HAP-1 (cell line): Measurements from ENCODE around the gene PMF1.

Experiments
- DNase-seq, 2 experiments: peaks; one replicate each; pipeline ENCODE4 v3.0.0-alpha.2; 2016 to 2020; ENCODE audit warnings: low spot score in 2 of 2
- H3K27me3 ChIP-seq: fragments of 250-450 bp; sonication (Bioruptor Pico); 2 replicates; pipeline ENCODE4 v1.5.1; 2020; ENCODE audit warnings: low read depth, mild to moderate bottlenecking, moderate library complexity
- H3K36me3 ChIP-seq: fragments of 250-450 bp; sonication (Bioruptor Pico); replicated peaks from 2 replicates; pipeline ENCODE4 v1.5.1; 2020; ENCODE audit warnings: mild to moderate bottlenecking
- H3K4me1 ChIP-seq: fragments of 250-450 bp; sonication (Bioruptor Pico); 2 replicates; pipeline ENCODE4 v1.5.1; 2020; ENCODE audit warnings: mild to moderate bottlenecking
- H3K4me3 ChIP-seq: fragments of 250-450 bp; sonication (Bioruptor Pico); 2 replicates; pipeline ENCODE4 v1.5.1; 2020; ENCODE audit warnings: mild to moderate bottlenecking, moderate library complexity
- H3K9me3 ChIP-seq: fragments of 250-450 bp; sonication (Bioruptor Pico); 2 replicates; pipeline ENCODE4 v1.5.1; 2020; ENCODE audit warnings: mild to moderate bottlenecking, moderate library complexity
- in situ Hi-C: fragments of 300-500 bp; cut with MboI; formaldehyde crosslinking; loops from 3 replicates; pipeline ENCODE4 v1.14.3; 2020; ENCODE audit warnings: low sequenced_read_pairs, inconsistent platforms, mixed read lengths

PMF1 gene

GRCh38 chr1:156248323-156248683 is 35.5 kb downstream of the PMF1 start:
- H3K36me3 ChIP-seq = peaks cover 38% of the 10 kb centered on the region
- in situ Hi-C loops = no loop called here
- H3K4me1 ChIP-seq = no peaks in the 10 kb centered on the region; the same call in 1 of the 2 replicates
- no peak for DNase-seq
- H3K9me3 ChIP-seq = no peaks in the 10 kb centered on the region
- H3K4me3 ChIP-seq = no peak overlapping the region
- peaks cover 7% of the 10 kb centered on the region; the same call in 1 of the 2 replicates for H3K27me3 ChIP-seq

- peaks cover 51% of the 10 kb centered on the region for H3K36me3 ChIP-seq
- in situ Hi-C loops = no loop called here
- peaks cover 7% of the 10 kb centered on the region; the same call in 1 of the 2 replicates for H3K27me3 ChIP-seq
- no peak for DNase-seq
- H3K4me3 ChIP-seq = no peak overlapping the region
- H3K9me3 ChIP-seq = no peaks in the 10 kb centered on the region
- H3K4me1 ChIP-seq = no peaks in the 10 kb centered on the region; the same call in 1 of the 2 replicates
Observed at GRCh38 chr1:156249593-156249992, 36.8 kb downstream of the PMF1 start.

- Histone ChIP-seq H3K4me3 (no peak overlapping the region), H3K27me3 (no peaks in the 10 kb centered on the region), H3K4me1 (no peaks in the 10 kb centered on the region; the same call in 1 of the 2 replicates), H3K36me3 (peaks cover 64% of the 10 kb centered on the region), H3K9me3 (no peaks in the 10 kb centered on the region)
- in situ Hi-C loops = no loop called here
- DNase-seq = no peak
Observed at GRCh38 chr1:156251527-156251926, 38.7 kb downstream of the PMF1 start.

DNA sequence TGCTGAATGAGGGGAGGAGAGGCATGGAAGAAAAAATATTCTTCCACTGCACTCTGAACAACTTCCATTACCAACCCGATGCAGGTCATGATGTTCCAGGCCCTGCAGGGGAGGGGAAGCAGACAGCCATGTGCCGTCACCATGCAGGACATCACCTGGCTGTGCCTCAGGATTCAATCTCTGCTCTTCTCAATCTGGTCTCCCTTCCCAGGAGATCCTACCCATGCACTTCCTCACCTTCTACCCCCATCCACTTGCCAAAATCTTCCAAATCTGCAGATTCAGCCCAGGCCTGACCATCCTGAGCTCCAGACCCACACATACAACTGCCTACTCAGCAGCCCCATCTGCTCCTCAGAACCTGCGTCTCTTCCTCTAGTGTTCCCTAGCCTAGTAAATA is 40.8 kb downstream of the PMF1 start:
- no peak overlapping the region for H3K4me3 ChIP-seq
- H3K27me3 ChIP-seq = no peaks in the 10 kb centered on the region
- no peaks in the 10 kb centered on the region for H3K9me3 ChIP-seq
- in situ Hi-C loops = no loop called here
- H3K36me3 ChIP-seq = peaks cover 83% of the 10 kb centered on the region
- no peaks in the 10 kb centered on the region for H3K4me1 ChIP-seq
- no peak for DNase-seq

GRCh38 chr1:156257711-156258110 is 44.9 kb downstream of the PMF1 start:
- in situ Hi-C loops = no loop called here
- Histone ChIP-seq H3K9me3 (no peaks in the 10 kb centered on the region), H3K4me3 (no peak overlapping the region), H3K36me3 (peaks cover 90% of the 10 kb centered on the region), H3K27me3 (no peaks in the 10 kb centered on the region), H3K4me1 (no peaks in the 10 kb centered on the region)
- DNase-seq = no peak

- no peaks in the 10 kb centered on the region for H3K27me3 ChIP-seq
- in situ Hi-C loops = no loop called here
- no peaks in the 10 kb centered on the region for H3K9me3 ChIP-seq
- H3K36me3 ChIP-seq = peaks cover 90% of the 10 kb centered on the region
- no peak overlapping the region for H3K4me3 ChIP-seq
- no peaks in the 10 kb centered on the region for H3K4me1 ChIP-seq
- DNase-seq = no peak
Observed at GRCh38 chr1:156258859-156259258, 46.1 kb downstream of the PMF1 start.

GRCh38 chr1:156259805-156260204 is 47.0 kb downstream of the PMF1 start:
- in situ Hi-C loops = no loop called here
- DNase-seq = no peak
- H3K9me3 ChIP-seq = no peaks in the 10 kb centered on the region
- peaks cover 86% of the 10 kb centered on the region for H3K36me3 ChIP-seq
- H3K4me1 ChIP-seq = no peaks in the 10 kb centered on the region
- H3K4me3 ChIP-seq = no peak overlapping the region
- no peaks in the 10 kb centered on the region for H3K27me3 ChIP-seq

DNA sequence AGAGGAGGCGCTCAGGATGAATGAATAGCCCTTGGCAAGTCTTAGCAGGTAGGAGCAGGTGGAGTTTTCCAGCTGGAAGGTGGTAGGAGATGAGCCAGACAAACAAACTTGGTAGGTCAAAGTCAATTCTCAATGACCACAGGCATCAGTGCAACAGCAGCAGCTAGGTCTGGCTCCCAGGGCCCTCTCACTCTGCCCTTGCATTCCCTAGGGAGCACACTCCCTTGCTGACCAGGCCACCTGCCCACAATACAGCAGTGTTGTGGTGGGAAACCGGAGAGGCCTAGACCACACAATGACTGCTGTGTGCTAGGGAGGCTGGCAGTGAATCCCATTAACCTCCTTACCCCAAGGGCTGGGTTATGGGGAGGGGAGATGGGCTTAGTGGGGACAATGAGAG is 48.1 kb downstream of the PMF1 start:
- H3K9me3 ChIP-seq = no peaks in the 10 kb centered on the region
- H3K4me1 ChIP-seq = no peaks in the 10 kb centered on the region
- H3K4me3 ChIP-seq = no peak overlapping the region
- in situ Hi-C loops = no loop called here
- no peaks in the 10 kb centered on the region for H3K27me3 ChIP-seq
- H3K36me3 ChIP-seq = peaks cover 86% of the 10 kb centered on the region
- DNase-seq = no peak

- DNase-seq = no peak
- in situ Hi-C loops = no loop called here
Observed at GRCh38 chr1:156262461-156263287, 49.9 kb downstream of the PMF1 start.

GRCh38 chr1:156263288-156263655 is 50.5 kb downstream of the PMF1 start:
- Histone ChIP-seq H3K36me3 (peaks cover 91% of the 10 kb centered on the region), H3K4me1 (no peaks in the 10 kb centered on the region), H3K27me3 (no peaks in the 10 kb centered on the region), H3K4me3 (no peak overlapping the region), H3K9me3 (no peaks in the 10 kb centered on the region)
- no peak for DNase-seq
- in situ Hi-C loops = no loop called here

More at GRCh38 chr1:156262461-156263287, 49.9 kb downstream of the PMF1 start:
- Histone ChIP-seq H3K27me3 (no peaks in the 10 kb centered on the region), H3K4me1 (no peaks in the 10 kb centered on the region), H3K4me3 (no peak overlapping the region), H3K9me3 (no peaks in the 10 kb centered on the region), H3K36me3 (peaks cover 91% of the 10 kb centered on the region)

DNA sequence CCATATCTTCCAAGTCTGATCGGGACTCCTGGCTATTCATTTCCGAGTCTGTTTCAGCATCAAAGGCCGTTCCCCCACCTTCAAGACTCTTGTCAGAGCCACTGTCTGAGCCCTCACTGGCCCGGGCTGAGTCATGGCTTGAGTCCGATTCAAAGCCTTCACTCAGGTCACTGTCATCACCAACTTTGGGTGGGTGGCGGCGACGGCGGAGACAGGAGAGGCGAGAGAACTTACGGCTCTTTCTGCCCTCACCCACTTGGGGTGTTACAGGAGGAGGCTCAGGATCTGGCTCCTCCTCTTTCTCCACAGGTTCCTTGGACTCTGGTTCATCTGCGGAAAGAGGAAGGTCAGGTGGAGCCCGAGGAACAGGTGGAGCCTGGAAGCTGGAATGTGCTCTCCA is 53.2 kb downstream of the PMF1 start:
- no peak for DNase-seq
- Histone ChIP-seq H3K36me3 (peaks cover 87% of the 10 kb centered on the region), H3K4me1 (no peaks in the 10 kb centered on the region), H3K27me3 (no peaks in the 10 kb centered on the region), H3K4me3 (no peak overlapping the region), H3K9me3 (no peaks in the 10 kb centered on the region)
- in situ Hi-C loops = no loop called here

DNA sequence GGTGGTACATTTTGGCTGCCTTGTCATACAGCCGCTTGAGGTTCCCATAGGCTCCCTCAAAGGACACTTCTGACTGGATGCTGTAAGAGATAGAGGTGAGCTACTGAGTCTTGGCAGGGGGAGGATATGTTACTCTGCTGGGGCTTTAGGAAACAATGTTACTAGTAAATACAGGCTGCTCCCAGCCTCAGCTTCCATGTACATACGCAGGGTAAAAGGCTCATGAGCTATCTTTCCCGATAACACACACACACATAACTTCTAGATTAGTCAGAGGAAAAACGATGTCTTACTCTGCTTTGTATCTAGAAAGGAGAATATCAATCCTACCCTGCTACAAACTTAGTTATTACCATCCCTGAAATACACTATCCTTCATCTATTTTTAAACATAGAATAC is 55.5 kb downstream of the PMF1 start:
- Histone ChIP-seq H3K9me3 (no peaks in the 10 kb centered on the region), H3K36me3 (peaks cover 85% of the 10 kb centered on the region), H3K27me3 (no peaks in the 10 kb centered on the region), H3K4me3 (no peak overlapping the region), H3K4me1 (no peaks in the 10 kb centered on the region)
- DNase-seq = no peak
- in situ Hi-C loops = no loop called here

GRCh38 chr1:156270314-156270713 is 57.5 kb downstream of the PMF1 start:
- DNase-seq = no peak

DNA sequence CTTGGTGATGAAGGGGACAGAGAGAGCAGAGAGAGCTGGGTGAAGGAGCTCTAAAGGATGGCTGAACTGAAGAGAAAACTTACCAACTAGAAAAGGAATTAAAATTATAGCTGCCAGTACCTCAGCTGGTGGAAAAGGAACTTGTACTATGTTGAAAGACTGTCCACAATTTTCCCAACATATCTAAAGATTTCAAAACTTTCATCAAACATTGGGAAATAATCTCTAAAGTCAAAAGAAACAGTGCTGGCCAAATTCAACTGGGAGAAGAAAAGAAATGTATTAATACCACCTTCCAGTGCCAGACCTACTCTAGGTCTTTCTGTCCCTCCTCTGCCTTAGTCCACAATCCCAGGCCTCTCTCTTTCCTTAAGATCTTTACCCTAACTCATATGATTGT is 63.7 kb downstream of the PMF1 start:
- Histone ChIP-seq H3K4me3 (no peak overlapping the region), H3K4me1 (peaks cover 1% of the 10 kb centered on the region; the same call in 1 of the 2 replicates), H3K9me3 (no peaks in the 10 kb centered on the region), H3K27me3 (no peaks in the 10 kb centered on the region), H3K36me3 (peaks cover 81% of the 10 kb centered on the region)
- DNase-seq = no peak
- in situ Hi-C loops = no loop called here

More at GRCh38 chr1:156270314-156270713, 57.5 kb downstream of the PMF1 start:
- no peak overlapping the region for H3K4me3 ChIP-seq
- no peaks in the 10 kb centered on the region for H3K9me3 ChIP-seq
- no peaks in the 10 kb centered on the region for H3K4me1 ChIP-seq
- H3K27me3 ChIP-seq = no peaks in the 10 kb centered on the region
- H3K36me3 ChIP-seq = peaks cover 88% of the 10 kb centered on the region
- in situ Hi-C loops = no loop called here
